Liver (tissue), 9 donors: Measurements from ENCODE around the gene CD101. TPM values are rescaled to one million over a fixed set of nuclear protein-coding genes. Genes with fewer than 3 reads are reported as not detected.

Experiments
- DNase-seq: peaks from one replicate; pipeline ENCODE4 v3.0.0-alpha.2; 2017; ENCODE audit warnings: low spot score
- H3K27ac ChIP-seq, 2 donors: one replicate each; pipeline ENCODE4 v1.7.0; 2013; ENCODE audit warnings: inconsistent platforms in 2 of 2, low read length in 2 of 2, control low read depth in 1 of 2, low read depth in 1 of 2, mild to moderate bottlenecking in 1 of 2
- H3K27me3 ChIP-seq, 4 donors: one replicate each; pipeline versions ENCODE4 v1.6.1 to v1.7.0; 2013; ENCODE audit warnings: low read length in 3 of 4, inconsistent platforms in 1 of 4, mild to moderate bottlenecking in 1 of 4, moderate library complexity in 1 of 4; ENCODE audit not compliant: control insufficient read depth in 4 of 4, insufficient read depth in 4 of 4
- H3K36me3 ChIP-seq, 4 donors: one replicate each; pipeline versions ENCODE4 v1.6.1 to v1.7.0; 2013; ENCODE audit warnings: low read length in 3 of 4, mild to moderate bottlenecking in 3 of 4, low read depth in 1 of 4, moderate library complexity in 1 of 4; ENCODE audit not compliant: control insufficient read depth in 4 of 4, insufficient read depth in 3 of 4
- H3K4me1 ChIP-seq, 4 donors: one replicate each; pipeline versions ENCODE4 v1.6.1 to v1.7.0; 2013; ENCODE audit warnings: low read length in 3 of 4, mild to moderate bottlenecking in 3 of 4, moderate library complexity in 1 of 4; ENCODE audit not compliant: control insufficient read depth in 4 of 4, insufficient read depth in 4 of 4
- H3K4me3 ChIP-seq, 3 donors: one replicate each; pipeline versions ENCODE4 v1.6.1 to v1.7.0; 2013; ENCODE audit warnings: low read length in 3 of 3, control low read depth in 1 of 3, low read depth in 1 of 3, mild to moderate bottlenecking in 1 of 3
- H3K9ac ChIP-seq, 2 donors: one replicate each; pipeline ENCODE4 v1.7.0; 2013; ENCODE audit warnings: low read length in 2 of 2, mild to moderate bottlenecking in 2 of 2, moderate library complexity in 2 of 2, control low read depth in 1 of 2, low read depth in 1 of 2
- H3K9me3 ChIP-seq, 4 donors: one replicate each; pipeline versions ENCODE4 v1.6.1 to v1.7.0; 2013; ENCODE audit warnings: low read length in 3 of 4; ENCODE audit not compliant: control insufficient read depth in 4 of 4
- ATF3 ChIP-seq: IDR thresholded peaks from 2 replicates; pipeline ENCODE4 v1.6.1; 2016; ENCODE audit warnings: antibody characterized with exemption
- CTCF ChIP-seq: fragments of 150-350 bp; IDR thresholded peaks from 2 replicates; pipeline ENCODE4 v1.5.1; 2017; ENCODE audit warnings: improper control_type of control experiment, low read depth, low read length; ENCODE audit not compliant: missing input control
- EGR1 ChIP-seq, 2 donors: IDR thresholded peaks; 2 replicates each; pipeline ENCODE4 v1.6.1; 2016 to 2018; ENCODE audit warnings: antibody characterized with exemption in 2 of 2, low read depth in 2 of 2
- FOXA1 ChIP-seq: IDR thresholded peaks from 2 replicates; pipeline ENCODE4 v1.6.1; 2016; ENCODE audit warnings: antibody characterized with exemption
- GABPA ChIP-seq, 2 donors: IDR thresholded peaks in 1 of 2; conservative IDR thresholded peaks in 1 of 2; 2 replicates each; pipeline ENCODE4 v1.6.1; 2016; ENCODE audit warnings: antibody characterized with exemption in 2 of 2, mild to moderate bottlenecking in 1 of 2, moderate library complexity in 1 of 2
- HNF4G ChIP-seq: IDR thresholded peaks from 2 replicates; pipeline ENCODE4 v1.6.1; 2016; ENCODE audit warnings: antibody characterized with exemption
- JUND ChIP-seq, 2 donors: IDR thresholded peaks; 2 replicates each; pipeline ENCODE4 v1.6.1; 2016; ENCODE audit warnings: antibody characterized with exemption in 2 of 2
- NR2F2 ChIP-seq: IDR thresholded peaks from 2 replicates; pipeline ENCODE4 v1.6.1; 2016; ENCODE audit warnings: antibody characterized with exemption
- RAD21 ChIP-seq, 2 donors: IDR thresholded peaks; 2 replicates each; pipeline ENCODE4 v1.6.1; 2016; ENCODE audit warnings: antibody characterized with exemption in 2 of 2, mild to moderate bottlenecking in 2 of 2
- REST ChIP-seq: IDR thresholded peaks from 2 replicates; pipeline ENCODE4 v1.6.1; 2016; ENCODE audit warnings: antibody characterized with exemption, mild to moderate bottlenecking
- RXRA ChIP-seq, 2 donors: IDR thresholded peaks; 2 replicates each; pipeline ENCODE4 v1.6.1; 2017 to 2018; ENCODE audit warnings: antibody characterized with exemption in 2 of 2, mild to moderate bottlenecking in 1 of 2
- SP1 ChIP-seq: IDR thresholded peaks from 2 replicates; pipeline ENCODE4 v1.6.1; 2018; ENCODE audit warnings: antibody characterized with exemption, mild to moderate bottlenecking
- TAF1 ChIP-seq: conservative IDR thresholded peaks from 2 replicates; pipeline ENCODE4 v1.6.1; 2016; ENCODE audit warnings: antibody characterized with exemption, mild to moderate bottlenecking
- YY1 ChIP-seq: IDR thresholded peaks from 2 replicates; pipeline ENCODE4 v1.6.1; 2016; ENCODE audit warnings: antibody characterized with exemption, mild to moderate bottlenecking
- ZBTB33 ChIP-seq: IDR thresholded peaks from 2 replicates; pipeline ENCODE4 v1.6.1; 2016; ENCODE audit warnings: antibody characterized with exemption
- WGBS: extraction: QIAGEN DNeasy Blood & Tissue Kit; methylation state at CpG from one replicate; pipeline ENCODE4 v1.1.7; 2013; 5-methylcytosine and 5-hydroxymethylcytosine counted together
- polyA plus RNA-seq, 2 donors: library from polyadenylated mRNA; stranded (reverse) in 1 of 2; unstranded in 1 of 2; fragments of 200-250 nt in 1 of 2; fragments of >200 nt in 1 of 2; fragmentation: Nextera tagmentation in 1 of 2; extraction: Ambion mirVana in 1 of 2; gene quantifications; one replicate each; pipeline versions ENCODE4 v1.2.1 to v1.2.3, GENCODE V29; 2013 to 2015
- total RNA-seq, 2 donors: library from RNA; depleted of rRNA; stranded (reverse); fragments of >200 nt; gene quantifications; one replicate each; pipeline ENCODE4 v1.2.3, GENCODE V29; 2014
- donor health status: healthy.
- donor health status: healthy.
- donor health status: healthy.
- donor health status: healthy.
- donor health status: healthy.

The CD101 gene
- total and polyA plus RNA-seq, 4 donors: 0.24 to 2.0 (median 0.65) TPM

- Histone ChIP-seq H3K9me3 (no peaks in the 10 kb centered on the region), H3K36me3 (no peaks in the 10 kb centered on the region), H3K9ac (no peak overlapping the region), H3K4me1 (peaks cover 0 to 4% (median 0%) of the 10 kb centered on the region in 4 donors), H3K27ac (no peak overlapping the region), H3K4me3 (no peak overlapping the region), H3K27me3 (no peaks in the 10 kb centered on the region)
- TF ChIP-seq NR2F2 (no peak), ZBTB33 (no peak), FOXA1 (no peak), YY1 (no peak), RXRA (IDR thresholded peaks at IDR 0.05) (no peak), GABPA (IDR thresholded peaks at IDR 0.05 in 1 of 2, conservative IDR thresholded peaks at IDR 0.05 in 1 of 2) (no peak), JUND (IDR thresholded peaks at IDR 0.05) (no peak), ATF3 (no peak)
- 97% methylated on average over 3 of the region's 3 CpGs for WGBS
- no peak for DNase-seq
These were observed 9.8 kb downstream of the CD101 start for GRCh38 chr1:117011334-117011733.

- Histone ChIP-seq H3K27ac (no peak overlapping the region), H3K4me1 (no peaks in the 10 kb centered on the region), H3K27me3 (no peaks in the 10 kb centered on the region), H3K9ac (no peak overlapping the region), H3K9me3 (no peaks in the 10 kb centered on the region), H3K36me3 (no peaks in the 10 kb centered on the region), H3K4me3 (no peak overlapping the region)
- WGBS: 90% methylated on average over 5 of the region's 5 CpGs
- TF ChIP-seq NR2F2 (no peak), SP1 (no peak), RAD21 (IDR thresholded peaks at IDR 0.05) (no peak), REST (no peak), HNF4G (no peak), GABPA (IDR thresholded peaks at IDR 0.05 in 1 of 2, conservative IDR thresholded peaks at IDR 0.05 in 1 of 2) (no peak), EGR1 (IDR thresholded peaks at IDR 0.05; ENCODE audit: low read depth in 2 of 2) (no peak), CTCF (no peak), JUND (IDR thresholded peaks at IDR 0.05) (no peak), TAF1 (no peak)
- DNase-seq: no peak
These were observed 11.8 kb downstream of the CD101 start for GRCh38 chr1:117013309-117013858.
